GM19035 (cell line): ENCODE data around the gene MAD1L1.

Source experiments
- ATAC-seq: cut with Tn5 transposase; IDR thresholded peaks from one replicate; pipeline ENCODE4 v1.9.1; 2021; ENCODE audit not compliant: unreplicated experiment

MAD1L1 gene

DNA sequence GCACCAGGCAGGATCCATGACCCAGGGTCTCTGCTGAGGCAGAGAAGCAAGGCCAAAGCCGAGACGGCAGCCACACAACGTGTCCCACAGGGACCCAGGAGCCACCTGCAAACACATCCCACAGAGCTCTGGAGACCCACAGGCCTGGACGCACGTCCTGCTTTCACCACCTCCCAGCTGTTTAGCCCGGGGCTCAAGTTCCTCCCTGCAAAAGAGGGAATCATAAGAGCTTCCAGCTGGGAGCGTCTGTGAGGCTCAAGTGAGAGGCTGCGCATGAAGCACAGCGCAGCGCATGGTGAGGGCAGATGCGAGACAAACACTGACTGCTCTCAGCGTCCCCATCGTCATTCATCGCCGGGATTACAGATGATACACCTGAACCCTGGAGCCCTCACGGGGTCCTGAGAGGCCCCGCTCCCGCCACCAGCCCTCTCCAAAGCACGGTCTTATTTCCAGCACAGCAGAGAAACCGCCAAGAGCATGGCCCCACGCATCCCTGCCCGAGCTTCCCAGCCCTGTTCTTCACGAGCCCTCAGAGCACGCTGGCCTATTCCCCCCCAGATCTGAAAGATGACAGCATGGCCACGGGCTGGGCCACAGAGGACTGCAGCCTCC is 88.7 kb downstream of the MAD1L1 start:
- ATAC-seq = no peak

DNA sequence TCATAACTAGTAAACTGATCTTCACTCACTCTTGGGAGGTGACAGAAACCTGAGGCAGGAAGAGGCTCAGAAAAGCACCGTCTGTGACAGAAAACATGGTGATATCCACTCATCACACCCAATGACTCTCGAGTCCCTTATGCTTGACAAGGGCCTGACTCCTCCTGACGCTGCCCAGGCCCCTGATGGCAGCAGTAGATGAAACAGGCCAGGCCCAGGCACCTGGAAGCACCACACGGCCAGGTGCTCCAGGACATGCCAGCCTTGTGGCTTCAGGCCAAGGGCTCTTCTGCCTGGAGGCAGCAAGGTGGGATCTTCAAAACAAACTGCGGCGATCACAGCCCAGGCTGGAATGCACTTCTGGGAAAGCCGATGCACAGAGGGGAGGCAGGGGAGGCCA is 89.3 kb downstream of the MAD1L1 start:
- no peak for ATAC-seq

DNA sequence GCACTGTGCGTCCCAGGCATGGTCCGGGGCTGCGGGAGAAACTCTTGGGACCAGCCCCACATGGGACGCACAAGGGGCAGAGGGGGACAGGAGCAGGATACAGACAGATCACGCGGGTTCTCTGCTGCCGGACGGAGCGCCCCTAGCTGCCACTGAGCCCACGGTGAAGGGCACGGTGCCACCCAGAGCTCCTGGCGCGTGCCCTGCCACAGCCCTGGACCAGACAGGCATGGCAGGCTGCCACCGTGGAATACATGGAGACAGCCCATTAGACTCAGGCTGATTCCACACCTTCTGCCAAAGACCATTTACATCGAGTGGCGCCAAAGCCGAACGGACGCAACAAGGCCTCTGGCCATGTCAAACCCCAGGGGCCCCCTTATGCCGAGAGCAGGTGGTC is 90.4 kb downstream of the MAD1L1 start:
- no peak for ATAC-seq

DNA sequence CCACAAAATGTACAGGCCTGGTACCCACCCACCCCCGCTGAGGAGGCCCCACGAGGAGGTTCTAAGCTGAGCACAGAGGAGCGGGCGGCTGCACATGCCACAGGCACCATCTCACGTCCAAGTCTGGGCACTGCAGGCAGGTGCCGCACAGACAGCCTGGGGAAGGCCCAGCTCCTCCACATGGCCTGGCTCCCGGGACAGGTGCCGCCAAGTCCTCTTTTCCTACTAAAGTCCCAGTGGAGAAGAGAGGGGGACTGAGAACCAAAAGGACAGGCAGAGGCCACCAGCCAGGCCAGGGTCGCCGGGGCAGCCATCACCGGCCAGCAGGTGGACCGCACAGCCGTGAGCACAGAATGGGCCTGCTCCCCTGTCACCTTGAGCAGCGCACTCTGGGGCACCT is 91.1 kb downstream of the MAD1L1 start:
- ATAC-seq = no peak

DNA sequence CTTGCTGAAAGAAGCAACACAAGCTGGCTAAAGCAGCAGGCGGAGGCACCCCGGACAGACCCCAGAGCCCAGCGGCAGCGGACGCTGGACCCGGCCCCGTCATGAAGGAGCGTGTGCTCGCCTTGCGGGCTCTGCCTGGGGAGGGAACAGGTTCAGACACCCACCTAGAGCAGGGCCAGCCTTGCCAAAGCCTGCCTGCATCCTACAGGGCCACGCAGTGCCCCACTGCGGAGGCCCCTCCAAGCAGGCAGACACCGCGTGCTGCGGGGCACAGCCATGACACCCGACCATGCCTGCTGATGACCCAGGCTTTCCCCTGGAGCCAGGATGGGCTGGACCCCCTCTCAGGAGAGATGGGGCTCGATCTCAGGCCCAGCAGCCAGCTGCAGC is 91.7 kb downstream of the MAD1L1 start:
- ATAC-seq = no peak

DNA sequence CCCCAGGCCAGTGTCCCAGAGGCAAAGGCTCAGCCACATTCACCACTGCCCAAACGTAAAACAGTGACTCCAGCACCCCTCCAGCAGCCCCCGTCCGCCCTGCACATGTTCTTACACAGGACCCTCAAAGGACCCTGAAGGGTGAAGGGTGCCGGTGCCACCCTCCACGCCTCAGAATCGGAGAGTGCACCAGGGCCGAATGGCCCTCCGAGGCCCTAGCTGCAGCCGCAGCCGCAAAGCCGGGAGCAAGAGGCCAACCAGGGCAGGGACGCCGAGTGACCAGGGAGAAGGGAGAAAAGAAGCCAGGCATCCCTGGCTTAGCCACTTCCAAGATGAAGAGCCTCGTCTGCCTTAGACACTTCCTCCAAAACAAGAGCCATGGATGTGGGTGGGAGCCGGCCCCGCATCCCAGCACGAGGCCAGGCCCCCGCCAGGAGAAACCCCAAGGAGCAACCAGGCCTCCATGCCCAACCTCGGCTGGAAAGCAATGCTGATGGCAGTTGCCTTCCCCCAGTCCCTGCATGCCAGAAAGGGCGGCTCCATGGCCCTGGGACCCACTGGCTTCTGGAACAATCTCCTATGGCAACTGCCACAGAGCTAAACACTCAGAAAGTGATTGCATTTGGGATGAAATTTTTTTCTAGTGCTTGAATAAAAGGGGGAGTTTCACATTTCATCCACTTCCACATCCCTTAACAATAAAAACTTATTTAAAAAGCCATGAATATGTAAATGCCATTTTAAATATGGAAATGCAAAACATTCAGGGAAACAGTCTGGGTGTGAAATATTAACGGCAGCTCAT is 92.3 kb downstream of the MAD1L1 start:
- ATAC-seq = no peak

DNA sequence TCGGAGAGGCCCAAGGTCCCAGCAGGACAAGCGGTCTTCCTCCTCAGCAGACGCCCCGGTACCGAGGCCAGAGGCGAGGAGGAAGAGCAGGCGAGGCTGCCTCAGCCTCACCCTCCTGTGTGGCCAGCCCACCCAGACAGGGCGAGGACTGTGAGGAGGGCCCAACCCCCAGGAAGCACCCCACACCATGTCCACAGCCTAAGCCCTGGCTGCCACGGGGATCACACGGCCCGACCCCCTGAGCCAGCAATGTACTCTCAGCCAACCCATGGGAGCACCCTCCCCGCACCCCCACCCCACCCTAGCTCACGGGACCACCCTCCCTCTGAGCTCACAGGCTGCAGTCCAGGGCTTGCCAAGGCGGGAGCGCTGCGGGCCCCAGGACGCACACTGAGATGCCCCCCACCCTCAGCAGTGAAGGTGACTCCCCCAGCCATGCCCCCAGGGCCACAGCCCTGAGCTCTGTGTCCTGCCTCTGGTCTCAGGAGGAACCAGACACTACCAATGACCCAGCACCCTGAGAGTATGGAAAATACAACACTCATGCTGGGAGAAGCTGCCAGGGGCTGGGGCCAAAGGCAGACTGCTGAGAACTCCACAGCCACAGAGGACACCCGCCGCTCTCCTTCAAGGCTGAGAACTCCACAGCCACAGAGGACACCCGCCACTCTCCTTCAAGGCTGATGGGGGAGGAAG is 93.6 kb downstream of the MAD1L1 start:
- ATAC-seq = no peak

DNA sequence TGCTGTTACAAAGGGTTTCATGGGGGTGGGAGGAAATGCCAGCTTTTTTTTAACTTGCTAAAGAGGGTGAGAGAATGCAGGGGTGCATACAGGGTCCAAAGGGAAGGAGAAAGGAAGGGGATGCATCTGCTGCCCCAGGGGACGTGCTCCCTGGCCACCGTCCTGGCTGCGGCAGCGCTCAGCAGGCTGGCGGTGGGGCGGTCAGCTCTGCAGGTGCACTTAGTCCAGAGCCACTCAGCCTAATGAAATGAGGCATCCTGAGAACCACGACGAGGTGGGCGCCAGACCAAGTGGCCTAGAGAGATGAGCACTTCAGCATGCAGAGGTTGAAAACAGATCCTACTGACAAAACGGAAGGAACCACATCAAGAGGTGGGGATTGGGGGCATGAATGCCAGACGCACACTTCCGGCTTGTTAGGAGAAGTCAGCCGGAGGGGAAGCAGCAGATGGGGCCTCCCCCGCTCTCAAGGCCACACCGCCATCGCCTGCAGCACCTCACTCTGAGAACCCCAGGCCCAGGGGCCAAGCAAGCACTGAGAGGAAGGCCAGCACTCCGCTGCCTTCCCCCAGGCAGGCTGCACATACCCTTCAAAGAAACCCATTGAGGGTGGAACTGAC is 94.5 kb downstream of the MAD1L1 start:
- no peak for ATAC-seq

DNA sequence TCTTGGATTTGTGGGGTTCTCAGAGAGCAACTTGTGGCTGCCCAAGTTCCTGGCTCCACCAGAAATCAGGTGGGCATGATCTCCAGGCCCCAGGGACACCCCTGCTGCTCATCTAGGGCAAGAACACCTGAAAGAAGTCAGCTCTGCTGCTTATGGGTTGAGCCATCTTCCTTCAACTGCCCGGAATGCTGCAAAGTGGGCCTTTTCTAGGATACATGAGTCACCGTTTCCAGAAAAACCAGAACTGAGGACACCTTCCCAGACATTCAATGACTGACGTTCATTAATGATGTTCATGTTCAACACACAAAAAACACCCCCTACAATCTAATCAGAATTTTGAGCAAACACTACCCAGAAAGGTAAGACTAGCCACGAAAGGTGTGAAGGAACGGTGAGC is 98.0 kb downstream of the MAD1L1 start:
- ATAC-seq = no peak

DNA sequence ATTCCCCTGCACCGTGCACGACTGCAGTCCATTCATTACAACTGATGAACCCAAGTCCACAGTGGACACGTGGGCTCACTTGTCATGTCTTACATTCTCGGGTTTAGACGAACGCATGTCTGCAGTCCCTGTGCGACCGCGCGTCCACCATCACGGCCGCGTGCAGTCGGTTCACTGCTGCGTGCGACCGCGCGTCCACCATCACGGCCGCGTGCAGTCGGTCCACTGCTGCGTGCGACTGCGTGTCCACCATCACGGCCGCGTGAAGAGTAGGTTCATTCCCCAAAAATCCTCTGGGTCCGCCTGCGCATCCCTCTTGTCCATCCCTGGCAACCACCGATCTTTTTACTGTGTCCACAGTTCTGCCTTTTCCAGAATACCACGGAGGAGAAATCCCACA is 100.5 kb downstream of the MAD1L1 start:
- ATAC-seq = no peak

DNA sequence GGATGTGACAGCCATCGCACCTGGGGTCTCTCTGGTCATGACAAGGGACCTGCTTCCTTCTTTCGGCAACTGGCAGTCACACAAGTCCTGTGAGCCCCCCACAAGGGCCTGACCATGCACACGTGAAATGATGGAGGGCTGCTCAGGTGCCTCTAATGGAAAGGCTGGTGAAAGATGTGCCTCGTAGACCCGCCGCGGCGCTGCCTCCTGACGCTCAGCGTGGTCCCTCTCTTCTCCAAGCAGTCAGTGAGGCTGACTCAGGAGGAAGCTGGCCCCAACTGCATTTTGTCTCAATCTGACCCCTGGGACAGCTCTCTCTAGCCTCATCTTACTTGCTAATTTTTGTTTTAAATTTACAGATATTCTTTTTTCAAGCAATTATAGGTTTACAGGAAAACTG is 100.9 kb downstream of the MAD1L1 start:
- no peak for ATAC-seq

DNA sequence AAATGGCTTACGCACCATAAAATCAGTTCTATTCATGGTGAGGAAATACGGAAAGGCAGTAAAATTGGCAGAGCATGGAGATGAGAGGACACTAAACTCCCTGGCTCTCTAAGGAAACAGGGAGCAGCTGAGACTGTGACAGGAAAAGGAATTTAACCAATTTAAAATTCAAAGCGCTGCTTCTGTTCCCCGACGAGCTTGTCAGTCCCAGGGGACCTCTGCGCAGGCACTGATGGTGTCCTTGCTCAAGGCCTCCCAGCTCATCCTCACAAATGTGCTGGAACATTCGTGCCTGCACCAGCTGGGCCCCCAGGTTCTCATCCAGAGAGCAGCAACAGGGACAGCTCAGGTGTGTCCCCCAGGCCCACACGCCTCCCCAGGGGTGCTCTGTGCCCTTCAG is 101.4 kb downstream of the MAD1L1 start:
- ATAC-seq = no peak

DNA sequence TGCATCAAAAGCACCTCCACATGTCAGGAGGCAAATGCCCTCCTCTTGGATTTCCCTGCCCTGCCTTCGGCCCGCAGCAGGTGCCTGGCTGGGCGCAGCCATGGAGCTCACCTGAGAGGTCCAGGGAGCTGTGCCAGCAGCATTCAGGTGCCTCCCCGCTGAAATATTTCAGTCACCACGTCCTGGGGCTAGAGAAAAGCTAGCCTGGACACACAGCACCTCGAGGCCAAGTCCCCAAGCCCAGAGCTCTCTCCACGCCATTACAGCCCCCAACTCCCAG is 102.7 kb downstream of the MAD1L1 start:
- no peak for ATAC-seq

DNA sequence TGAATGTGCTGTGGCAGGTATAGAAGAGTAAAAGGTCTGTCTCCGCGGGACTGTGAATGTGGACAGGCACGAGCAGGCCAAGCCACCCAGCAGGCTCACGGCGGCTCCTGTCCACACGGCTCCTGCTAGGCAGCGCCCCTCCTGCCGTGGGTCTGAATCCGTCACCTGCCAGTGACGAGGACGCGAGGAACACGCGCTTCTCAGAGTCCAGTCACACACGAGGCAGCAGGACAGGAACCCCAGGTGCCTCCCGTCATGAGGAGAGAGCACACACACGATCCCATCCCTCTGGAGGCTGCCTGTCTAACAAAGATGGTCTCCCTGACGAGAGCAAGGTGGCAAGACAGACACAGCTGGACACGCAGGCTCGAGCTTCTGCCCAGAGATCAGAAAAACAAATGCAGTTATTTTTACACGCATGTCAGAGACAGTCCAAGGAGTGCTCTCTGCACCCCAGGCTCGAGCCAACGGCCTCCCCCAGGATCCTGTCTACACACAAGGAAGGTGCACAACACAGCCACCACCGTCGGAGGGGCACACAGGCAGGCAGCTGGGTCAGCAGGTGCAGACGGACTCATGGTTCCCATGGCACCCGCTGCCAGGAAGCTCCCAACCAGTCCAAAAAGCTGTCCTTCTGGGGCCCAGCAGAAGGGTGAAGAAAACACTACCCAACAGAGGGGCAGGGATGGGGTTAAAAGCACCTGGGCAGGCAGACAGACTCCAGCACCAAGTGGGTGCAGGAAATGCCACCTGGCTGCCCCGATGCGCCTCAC is 103.2 kb downstream of the MAD1L1 start:
- ATAC-seq = no peak

DNA sequence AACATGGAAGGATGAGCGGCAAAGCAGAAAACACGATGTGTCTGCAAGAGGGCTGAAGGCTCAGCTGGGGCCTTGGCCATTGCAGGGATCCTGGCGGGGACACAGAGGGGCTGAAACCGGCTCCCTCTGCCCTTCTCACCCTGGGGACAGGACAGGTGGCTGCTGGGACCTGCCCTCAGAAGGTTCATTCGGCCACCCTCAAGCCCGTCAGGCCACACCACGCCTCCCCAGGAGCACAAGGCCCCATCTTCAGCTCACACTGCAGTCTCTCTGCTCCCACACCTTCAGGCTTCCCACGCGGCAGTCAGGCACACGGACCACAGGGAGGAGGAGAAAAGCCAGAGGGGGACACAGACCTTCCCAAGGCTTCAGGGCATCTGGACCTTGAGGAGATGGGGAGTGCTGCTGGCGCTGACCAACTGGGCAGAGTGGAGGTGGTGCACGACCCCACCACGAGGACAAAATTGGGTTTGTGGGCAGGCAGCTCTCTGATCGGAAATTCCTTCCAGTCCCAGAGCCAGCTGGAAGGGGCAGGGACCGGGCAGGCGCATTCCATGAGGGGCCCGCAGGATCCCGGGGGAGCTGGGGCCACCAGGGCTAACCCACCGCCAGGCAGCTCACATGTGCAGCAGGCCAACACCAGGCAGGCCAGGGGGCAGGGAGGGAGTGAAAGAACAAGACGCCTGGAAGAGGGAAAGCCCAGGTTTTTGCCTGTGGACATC is 104.0 kb downstream of the MAD1L1 start:
- ATAC-seq = no peak

DNA sequence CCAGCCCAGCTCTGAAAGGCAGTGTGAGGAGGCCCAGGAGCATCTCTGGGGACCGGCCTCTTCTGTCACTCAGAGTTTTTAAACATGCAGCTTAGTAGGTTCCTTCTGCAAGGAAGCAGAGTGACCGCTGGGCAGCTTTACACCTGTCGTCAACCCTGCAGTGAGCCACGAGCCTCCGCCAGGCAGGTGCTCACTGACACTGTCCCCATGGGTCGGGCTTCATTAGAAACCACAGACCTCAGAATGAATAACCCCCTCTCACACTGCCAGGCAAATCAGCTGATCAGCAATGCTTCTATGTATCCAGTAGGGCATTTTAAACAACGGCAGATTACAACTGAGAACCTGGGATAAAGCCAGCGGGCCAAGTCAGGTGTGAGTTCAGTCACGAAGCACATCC is 106.1 kb downstream of the MAD1L1 start:
- ATAC-seq = no peak

DNA sequence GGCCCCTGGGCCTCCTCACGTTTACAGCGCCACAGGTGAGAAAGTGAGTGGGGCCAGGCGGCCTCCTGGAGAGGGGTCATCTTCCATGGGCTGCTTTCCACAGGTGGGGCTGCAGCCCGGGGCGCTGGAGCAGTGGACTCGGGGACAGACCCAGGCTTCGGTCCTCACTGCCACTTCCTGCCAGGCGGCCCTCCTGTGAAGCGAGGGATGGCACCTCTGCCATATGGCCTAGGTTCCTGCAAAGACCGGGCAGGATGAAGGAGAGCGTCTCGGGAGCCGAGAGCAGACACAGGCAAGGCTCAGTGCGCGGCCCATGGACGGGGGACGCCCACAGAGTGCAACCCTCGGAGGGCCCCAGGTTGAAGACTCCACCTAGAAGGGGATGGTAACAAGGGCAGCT is 106.8 kb downstream of the MAD1L1 start:
- no peak for ATAC-seq

DNA sequence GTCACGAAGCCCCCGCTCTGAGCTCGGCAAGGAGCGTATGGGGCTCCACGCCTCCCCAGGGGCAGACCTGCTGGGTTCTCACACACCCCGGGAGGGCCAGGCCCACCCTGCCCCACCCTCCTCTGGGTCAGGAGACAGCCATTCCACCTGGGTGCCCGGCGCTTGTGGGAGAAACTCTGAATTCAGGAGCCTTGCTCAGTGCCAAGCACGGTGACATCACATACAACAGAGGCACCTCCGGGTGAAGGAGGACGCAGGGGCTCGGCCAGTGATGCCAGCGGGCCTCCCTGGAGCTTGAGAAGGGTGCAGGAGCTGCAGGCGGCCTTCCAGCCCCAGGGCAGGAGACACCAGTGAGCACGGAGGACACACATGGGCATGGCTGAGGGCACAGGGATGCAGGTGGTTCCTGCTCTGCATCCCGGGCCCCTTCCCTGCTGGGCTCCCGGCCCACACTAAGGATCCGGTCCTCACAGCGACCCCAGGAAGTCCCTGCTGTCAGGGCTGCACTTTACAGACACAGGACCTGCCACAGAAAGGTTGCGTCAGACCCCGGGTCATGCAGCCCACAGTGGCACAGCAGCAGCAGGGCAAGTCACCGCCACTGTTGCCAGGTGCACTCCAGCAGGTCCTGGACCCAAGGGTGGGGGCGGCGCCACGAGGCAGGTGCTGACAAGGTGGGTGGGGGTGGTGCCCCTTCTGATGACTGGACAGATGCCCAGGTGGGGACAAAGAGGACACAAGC is 108.0 kb downstream of the MAD1L1 start:
- no peak for ATAC-seq

DNA sequence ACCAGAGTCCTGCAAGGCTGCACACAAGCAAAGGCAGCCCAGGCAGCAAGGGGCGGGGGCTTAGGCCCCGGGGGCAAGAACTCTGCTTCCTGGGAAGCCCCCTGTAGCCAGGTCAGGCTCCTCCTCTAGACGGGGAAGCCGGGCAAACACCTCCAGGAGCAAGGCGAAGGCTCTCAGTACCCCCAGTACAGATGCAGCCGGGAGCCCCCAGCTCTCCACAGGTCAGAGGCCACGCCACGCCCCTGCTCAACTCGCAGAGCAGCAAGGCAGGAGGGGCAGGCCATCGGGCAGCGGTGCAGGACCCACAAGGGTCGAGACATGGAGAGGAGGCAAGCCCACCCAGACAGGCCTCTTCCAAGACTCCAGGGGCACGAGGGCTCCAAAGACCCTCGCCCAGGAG is 108.8 kb downstream of the MAD1L1 start:
- no peak for ATAC-seq

DNA sequence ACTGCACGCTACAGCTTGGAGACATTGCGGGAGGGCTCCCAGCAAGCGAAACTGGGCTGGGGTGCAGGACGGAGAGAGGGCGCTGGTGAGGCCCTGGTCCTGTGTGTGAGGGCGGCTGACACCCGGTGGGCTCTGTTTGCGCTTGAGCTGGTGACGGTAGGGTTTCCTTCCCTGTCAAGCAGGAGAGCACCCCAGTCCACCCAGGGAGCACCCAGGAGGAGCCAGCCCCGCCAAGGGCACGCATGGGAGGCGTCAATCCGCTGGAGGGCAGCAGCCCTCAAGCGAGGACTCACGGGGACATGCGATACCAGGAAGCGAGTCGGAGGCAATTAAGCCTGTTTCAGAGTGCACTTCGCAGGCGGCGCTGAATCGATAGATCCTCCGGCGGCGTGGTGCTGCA is 109.4 kb downstream of the MAD1L1 start:
- ATAC-seq = no peak
